Upper lobe of right lung (tissue), 1 donor: ENCODE data around the gene EVX2. TPM values are rescaled to one million over a fixed set of nuclear protein-coding genes. Genes with fewer than 3 reads are reported as not detected.

Experiments
- ATAC-seq: fragments of 200-7000 bp; cut with Tn5 transposase; one replicate; pipeline ENCODE4 v1.9.1; 2020; ENCODE audit warnings: mild to moderate bottlenecking, moderate library complexity
- DNase-seq: peaks from one replicate; pipeline ENCODE4 v3.0.0-alpha.2; 2020
- H3K27ac ChIP-seq: fragments of 200-600 bp; one replicate; pipeline ENCODE4 v1.8.0; 2022
- H3K27me3 ChIP-seq: fragments of 200-600 bp; one replicate; pipeline ENCODE4 v1.8.0; 2022; ENCODE audit warnings: mild to moderate bottlenecking
- H3K36me3 ChIP-seq: fragments of 200-600 bp; one replicate; pipeline ENCODE4 v1.8.0; 2022
- H3K4me1 ChIP-seq: fragments of 200-600 bp; one replicate; pipeline ENCODE4 v1.8.0; 2022
- H3K4me3 ChIP-seq: fragments of 200-600 bp; one replicate; pipeline ENCODE4 v1.8.0; 2022; ENCODE audit warnings: mild to moderate bottlenecking
- H3K9me3 ChIP-seq: fragments of 200-600 bp; one replicate; pipeline ENCODE4 v1.8.0; 2022
- CTCF ChIP-seq: fragments of 200-600 bp; IDR thresholded peaks from one replicate; pipeline ENCODE4 v1.8.0; 2022; ENCODE audit warnings: antibody characterized with exemption
- intact Hi-C: fragments of 100-400 bp; cut with DNase I; formaldehyde crosslinking; loops from one replicate; pipeline ENCODE4 v1.11.0; 2022
- total RNA-seq: library from RNA; stranded (reverse); fragmentation: NEBNext Ultra II Directional; extraction: Animal tissue kit (Norgen Biotek cat#: 25700); gene quantifications from one replicate; pipeline ENCODE4 v1.2.1, GENCODE V29; 2021
- donor health status: DM: no; HTN: yes; CAD: no; lungs with severe emphysema.

Gene EVX2
- total RNA-seq, 1 donor from 2014 or later = not detected

DNA sequence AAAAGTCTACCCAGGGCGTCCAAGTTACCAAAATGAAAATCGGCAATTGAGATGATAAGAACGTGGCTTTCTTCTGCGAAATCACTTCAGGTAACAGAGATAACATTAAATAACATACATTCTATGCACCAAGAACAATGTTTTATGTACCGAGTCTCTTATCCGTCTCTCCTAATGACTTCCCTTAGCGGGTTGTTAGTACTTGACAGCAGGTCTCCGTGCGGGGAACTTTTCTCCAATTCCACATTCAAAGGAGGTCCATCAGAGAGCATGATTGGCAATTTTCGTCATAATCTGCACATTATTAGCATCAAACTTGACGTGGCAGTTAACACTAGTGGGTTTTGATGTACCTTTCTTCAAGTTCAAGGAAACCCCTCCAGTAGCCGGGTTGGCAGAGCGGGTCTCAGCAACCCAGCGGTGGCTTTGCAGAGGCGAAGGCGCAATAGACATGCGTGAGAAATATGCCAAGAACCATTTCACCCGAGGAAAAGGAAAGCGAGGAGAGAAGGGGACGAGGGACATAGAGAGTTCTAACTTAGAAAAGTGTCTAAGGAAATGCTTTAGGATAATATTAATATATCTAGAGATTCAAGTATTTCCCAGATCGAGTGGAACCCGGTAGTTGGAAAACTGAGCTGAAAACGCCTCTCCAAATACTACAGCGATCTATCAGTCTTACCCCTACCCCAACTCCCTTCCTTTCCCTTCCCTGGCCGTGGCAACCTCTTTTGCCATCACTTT lies 5.0 kb downstream of the EVX2 start:
- intact Hi-C loops = no loop called here
- H3K9me3 ChIP-seq = no peaks in the 10 kb centered on the region
- no peaks in the 10 kb centered on the region for H3K4me1 ChIP-seq
- peaks cover 97% of the 10 kb centered on the region for H3K27me3 ChIP-seq
- no peak overlapping the region for H3K4me3 ChIP-seq
- TF ChIP-seq CTCF = no peak
- no peak for ATAC-seq
- H3K36me3 ChIP-seq = no peaks in the 10 kb centered on the region
- no peak for DNase-seq
- H3K27ac ChIP-seq = no peak overlapping the region

DNA sequence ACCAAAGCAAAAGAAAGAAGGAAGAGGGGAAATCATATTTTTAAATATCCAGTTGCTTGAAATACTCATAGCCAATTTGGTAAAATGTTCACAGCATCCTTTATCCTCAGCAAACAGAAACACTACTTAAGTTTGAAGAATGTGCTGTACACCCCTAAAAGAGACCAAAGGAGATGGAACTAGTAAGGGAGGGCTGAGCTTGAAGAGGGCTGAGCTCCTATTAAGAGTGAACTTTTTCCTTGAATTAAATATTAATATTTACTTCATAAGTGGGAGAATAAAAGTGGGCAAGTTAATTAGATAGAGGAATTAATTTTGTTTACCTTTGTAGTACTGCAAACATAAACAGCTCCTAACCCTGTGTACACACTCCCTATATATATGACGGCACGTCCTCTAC lies 7.0 kb downstream of the EVX2 start:
- H3K27ac ChIP-seq = no peak overlapping the region
- no peaks in the 10 kb centered on the region for H3K36me3 ChIP-seq
- peaks cover 97% of the 10 kb centered on the region for H3K27me3 ChIP-seq
- intact Hi-C loops = no loop called here
- ATAC-seq (no peak), DNase-seq (no peak)
- TF ChIP-seq CTCF = no peak
- no peaks in the 10 kb centered on the region for H3K4me1 ChIP-seq
- no peak overlapping the region for H3K4me3 ChIP-seq
- no peaks in the 10 kb centered on the region for H3K9me3 ChIP-seq

DNA sequence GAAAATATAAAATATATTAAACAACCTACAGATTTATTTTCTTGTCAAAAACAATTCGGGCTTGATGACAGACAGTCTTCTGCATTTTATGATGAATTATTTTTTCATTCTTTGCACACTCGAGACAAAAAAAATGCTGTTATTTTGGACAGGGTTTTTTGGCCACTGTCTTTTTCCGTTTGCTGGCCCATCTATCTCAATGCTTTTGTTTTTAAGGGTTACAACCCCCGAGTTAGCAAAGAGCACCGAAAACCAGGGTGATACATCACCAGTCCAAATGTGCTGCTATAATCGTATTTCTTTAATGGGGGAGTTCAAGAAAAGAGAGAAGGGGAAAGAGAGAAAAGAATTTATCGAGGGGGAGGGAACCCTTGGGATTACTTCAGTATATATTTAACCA lies 7.7 kb downstream of the EVX2 start:
- intact Hi-C loops = no loop called here
- ATAC-seq (no peak), DNase-seq (no peak)
- Histone ChIP-seq H3K4me1 (no peaks in the 10 kb centered on the region), H3K9me3 (no peaks in the 10 kb centered on the region), H3K27me3 (peaks cover 97% of the 10 kb centered on the region), H3K4me3 (no peak overlapping the region), H3K36me3 (no peaks in the 10 kb centered on the region), H3K27ac (no peak overlapping the region)
- TF ChIP-seq CTCF = no peak

GRCh38 chr2:176075481-176075880 lies 8.3 kb downstream of the EVX2 start:
- ATAC-seq (no peak), DNase-seq (no peak)
- Histone ChIP-seq H3K4me3 (no peak overlapping the region), H3K27me3 (peaks cover 97% of the 10 kb centered on the region), H3K36me3 (no peaks in the 10 kb centered on the region), H3K9me3 (no peaks in the 10 kb centered on the region), H3K4me1 (no peaks in the 10 kb centered on the region), H3K27ac (no peak overlapping the region)
- intact Hi-C loops = no loop called here
- no peak for TF ChIP-seq CTCF

- intact Hi-C loops = no loop called here
- DNase-seq (no peak), ATAC-seq (no peak)
- Histone ChIP-seq H3K27ac (no peak overlapping the region), H3K4me1 (no peaks in the 10 kb centered on the region), H3K4me3 (no peak overlapping the region), H3K27me3 (peaks cover 100% of the 10 kb centered on the region), H3K36me3 (no peaks in the 10 kb centered on the region), H3K9me3 (no peaks in the 10 kb centered on the region)
- no peak for TF ChIP-seq CTCF
Measured at GRCh38 chr2:176074919-176075425, 8.8 kb downstream of the EVX2 start.
